Kidney epithelial cell (primary cell): ENCODE measurements around the gene IL34. TPM values are rescaled to one million over a fixed set of nuclear protein-coding genes. Genes with fewer than 3 reads are reported as not detected.

Experiments
- DNase-seq: peaks from one replicate; pipeline ENCODE4 v3.0.0-alpha.2; 2010; ENCODE audit warnings: low read depth
- H3K27me3 ChIP-seq: 2 replicates; pipeline ENCODE4 v1.6.0; 2011; ENCODE audit warnings: low read length; ENCODE audit not compliant: control insufficient read depth, insufficient read depth
- H3K36me3 ChIP-seq: 2 replicates; pipeline ENCODE4 v1.5.1; 2011; ENCODE audit warnings: low read length; ENCODE audit not compliant: control insufficient read depth, insufficient read depth
- H3K4me3 ChIP-seq: 2 replicates; pipeline ENCODE4 v1.5.1; 2011; ENCODE audit warnings: low read depth, mild to moderate bottlenecking, control low read depth, low read length
- CTCF ChIP-seq: IDR thresholded peaks from 2 replicates; pipeline ENCODE4 v1.5.1; 2011; ENCODE audit warnings: mild to moderate bottlenecking, moderate library complexity, low read length, control low read depth, inconsistent platforms; ENCODE audit not compliant: insufficient read depth, poor library complexity, severe bottlenecking
- total RNA-seq: library from RNA; depleted of rRNA; stranded (reverse); fragments of >200 nt; gene quantifications from 2 replicates; pipeline ENCODE4 v1.2.3, GENCODE V29; 2015

Gene IL34
- total RNA-seq, 1 donor from 2014 or later, result 0.25 TPM

- no peaks in the 10 kb centered on the region for H3K27me3 ChIP-seq
- no peak for DNase-seq
- H3K4me3 ChIP-seq, result no peak overlapping the region
- no peak for TF ChIP-seq CTCF
- H3K36me3 ChIP-seq, result peaks cover 1% of the 10 kb centered on the region
Measured at GRCh38 chr16:70701596-70701995, 55.2 kb downstream of the IL34 start.

GRCh38 chr16:70701998-70702397, 55.6 kb downstream of the IL34 start:
- Histone ChIP-seq H3K36me3 (peaks cover 1% of the 10 kb centered on the region), H3K4me3 (no peak overlapping the region), H3K27me3 (no peaks in the 10 kb centered on the region)
- no peak for TF ChIP-seq CTCF
- no peak for DNase-seq

GRCh38 chr16:70702624-70703023, 56.3 kb downstream of the IL34 start:
- DNase-seq, result no peak
- no peaks in the 10 kb centered on the region for H3K27me3 ChIP-seq
- no peak overlapping the region for H3K4me3 ChIP-seq
- H3K36me3 ChIP-seq, result peaks cover 1% of the 10 kb centered on the region
- TF ChIP-seq CTCF, result no peak

- Histone ChIP-seq H3K27me3 (no peaks in the 10 kb centered on the region), H3K36me3 (peaks cover under 1% of the 10 kb centered on the region), H3K4me3 (no peak overlapping the region)
- DNase-seq, result no peak
- peak; percentile 37 for TF ChIP-seq CTCF
Measured at GRCh38 chr16:70703041-70703834, 56.9 kb downstream of the IL34 start.

GRCh38 chr16:70703835-70704381, 57.5 kb downstream of the IL34 start:
- DNase-seq, result no peak
- Histone ChIP-seq H3K4me3 (no peak overlapping the region), H3K27me3 (no peaks in the 10 kb centered on the region), H3K36me3 (no peaks in the 10 kb centered on the region)
- no peak for TF ChIP-seq CTCF
